HEK293 (cell line): Measurements from ENCODE around the gene ARHGAP32.

ENCODE experiments used
- BCL11B ChIP-seq: fragments of 450-650 bp; formaldehyde crosslinking; IDR thresholded peaks from 2 replicates; pipeline ENCODE4 v1.5.1; 2016; ENCODE audit warnings: low read depth, missing biosample characterization, missing genetic modification characterization
- GLI2 ChIP-seq: fragments of 450-650 bp; formaldehyde crosslinking; IDR thresholded peaks from 2 replicates; pipeline ENCODE4; 2017; ENCODE audit warnings: missing biosample characterization, missing genetic modification characterization, low read depth, borderline replicate concordance
- HIC1 ChIP-seq: fragments of 450-650 bp; formaldehyde crosslinking; IDR thresholded peaks from 2 replicates; pipeline ENCODE4 v1.5.1; 2016; ENCODE audit warnings: missing biosample characterization, missing genetic modification characterization
- HOXD13 ChIP-seq: sonication (generic); formaldehyde crosslinking; IDR thresholded peaks from 2 replicates; pipeline ENCODE4 v1.8.0; 2022; ENCODE audit warnings: missing genetic modification reagents, borderline replicate concordance
- INSM2 ChIP-seq: fragments of 450-650 bp; formaldehyde crosslinking; IDR thresholded peaks from 2 replicates; pipeline ENCODE4 v1.5.1; 2016; ENCODE audit warnings: missing biosample characterization, missing genetic modification characterization
- PBX3 ChIP-seq: sonication (generic); formaldehyde crosslinking; IDR thresholded peaks from 2 replicates; pipeline ENCODE4 v1.8.1; 2022; ENCODE audit warnings: mild to moderate bottlenecking, moderate library complexity, missing genetic modification reagents
- SP7 ChIP-seq: fragments of 450-650 bp; formaldehyde crosslinking; IDR thresholded peaks from 2 replicates; pipeline ENCODE4 v1.5.1; 2016; ENCODE audit warnings: missing biosample characterization, missing genetic modification characterization
- TCF7L2 ChIP-seq: IDR thresholded peaks from 2 replicates; pipeline ENCODE4 v1.6.1; 2011; ENCODE audit warnings: low read depth, mild to moderate bottlenecking, inconsistent platforms, low read length, moderate library complexity, borderline replicate concordance
- TRIM28 ChIP-seq: IDR thresholded peaks from 2 replicates; pipeline ENCODE4 v1.6.1; 2011; ENCODE audit warnings: low read length, control low read depth, borderline replicate concordance
- ZBTB10 ChIP-seq: fragments of 450-650 bp; formaldehyde crosslinking; IDR thresholded peaks from 2 replicates; pipeline ENCODE4 v1.5.1; 2016; ENCODE audit warnings: missing biosample characterization, missing genetic modification characterization
- ZBTB21 ChIP-seq: fragments of 450-650 bp; formaldehyde crosslinking; IDR thresholded peaks from 2 replicates; pipeline ENCODE4 v1.5.1; 2017; ENCODE audit warnings: missing biosample characterization, missing genetic modification characterization
- ZEB2 ChIP-seq: fragments of 450-650 bp; formaldehyde crosslinking; IDR thresholded peaks from 2 replicates; pipeline ENCODE4 v1.5.1; 2016; ENCODE audit warnings: missing biosample characterization, missing genetic modification characterization
- ZNF155 ChIP-seq: fragments of 450-650 bp; formaldehyde crosslinking; IDR thresholded peaks from 2 replicates; pipeline ENCODE4 v1.5.1; 2016; ENCODE audit warnings: missing biosample characterization, missing genetic modification characterization
- ZNF169 ChIP-seq: fragments of 450-650 bp; formaldehyde crosslinking; IDR thresholded peaks from 2 replicates; pipeline ENCODE4 v1.5.1; 2016; ENCODE audit warnings: missing biosample characterization, missing genetic modification characterization
- ZNF24 ChIP-seq: fragments of 450-650 bp; formaldehyde crosslinking; IDR thresholded peaks from 2 replicates; pipeline ENCODE4 v1.5.1; 2016; ENCODE audit warnings: missing biosample characterization, missing genetic modification characterization
- ZNF341 ChIP-seq: fragments of 450-650 bp; formaldehyde crosslinking; IDR thresholded peaks from 2 replicates; pipeline ENCODE4; 2016; ENCODE audit warnings: low read depth, missing biosample characterization, missing genetic modification characterization
- ZNF404 ChIP-seq: fragments of 450-650 bp; formaldehyde crosslinking; IDR thresholded peaks from 2 replicates; pipeline ENCODE4 v1.5.1; 2017; ENCODE audit warnings: missing biosample characterization, missing genetic modification characterization
- ZNF560 ChIP-seq: fragments of 450-650 bp; formaldehyde crosslinking; IDR thresholded peaks from 2 replicates; pipeline ENCODE4 v1.5.1; 2017; ENCODE audit warnings: missing biosample characterization, missing genetic modification characterization, borderline replicate concordance
- ZNF600 ChIP-seq: fragments of 450-650 bp; formaldehyde crosslinking; IDR thresholded peaks from 2 replicates; pipeline ENCODE4 v1.5.1; 2016; ENCODE audit warnings: missing biosample characterization, missing genetic modification characterization
- ZNF626 ChIP-seq: fragments of 450-650 bp; sonication (Bioruptor Pico); formaldehyde crosslinking; IDR thresholded peaks from 2 replicates; pipeline ENCODE4 v1.5.1; 2018; ENCODE audit warnings: missing biosample characterization, missing genetic modification characterization, inconsistent platforms
- ZNF670 ChIP-seq: fragments of 450-650 bp; formaldehyde crosslinking; IDR thresholded peaks from 2 replicates; pipeline ENCODE4 v1.5.1; 2016; ENCODE audit warnings: missing biosample characterization, missing genetic modification characterization, low read depth
- ZNF692 ChIP-seq: fragments of 450-650 bp; formaldehyde crosslinking; IDR thresholded peaks from 2 replicates; pipeline ENCODE4 v1.5.1; 2016; ENCODE audit warnings: missing biosample characterization, missing genetic modification characterization
- ZNF76 ChIP-seq: fragments of 450-650 bp; formaldehyde crosslinking; IDR thresholded peaks from 2 replicates; pipeline ENCODE4; 2016; ENCODE audit warnings: low read depth, missing biosample characterization, missing genetic modification characterization, borderline replicate concordance
- ZNF785 ChIP-seq: fragments of 450-650 bp; formaldehyde crosslinking; IDR thresholded peaks from 2 replicates; pipeline ENCODE4 v1.5.1; 2016; ENCODE audit warnings: missing biosample characterization, missing genetic modification characterization
- ZSCAN30 ChIP-seq: fragments of 450-650 bp; IDR thresholded peaks from 2 replicates; pipeline ENCODE4 v1.5.1; 2018; ENCODE audit warnings: missing biosample characterization, mild to moderate bottlenecking, missing genetic modification characterization, moderate library complexity
- TF ChIP-seq, protein P1 (sequence below): IDR thresholded peaks from 2 replicates; pipeline ENCODE4 v1.6.1; 2011; ENCODE audit warnings: mild to moderate bottlenecking, low read depth, low read length, borderline replicate concordance
- TF ChIP-seq, protein P2 (sequence below): fragments of 450-650 bp; formaldehyde crosslinking; IDR thresholded peaks from 2 replicates; pipeline ENCODE4; 2016; ENCODE audit warnings: missing biosample characterization, missing genetic modification characterization
- TF ChIP-seq, protein P3 (sequence below): fragments of 450-650 bp; formaldehyde crosslinking; IDR thresholded peaks from 2 replicates; pipeline ENCODE4 v1.5.1; 2017; ENCODE audit warnings: missing biosample characterization, missing genetic modification characterization

The ARHGAP32 gene

GRCh38 chr11:129143335-129143734, 48.8 kb downstream of the ARHGAP32 start (continued):
- TF ChIP-seq INSM2 (tag by site-specific recombination) (0 out of 2 replicates have a peak, but pooled peaks have one; percentile 20), TRIM28 (peak; percentile 74; the same call in 1 of the 2 replicates), ZNF404 (tag by site-specific recombination) (no peak), ZNF600 (peak; percentile 93), ZNF692 (0 out of 2 replicates have a peak, but pooled peaks have one; percentile 11), ZNF76 (tag by site-specific recombination) (no peak), ZNF670 (no peak), ZBTB10 (no peak), GLI2 (tag by site-specific recombination) (no peak), ZSCAN30 (tag by site-specific recombination) (no peak), ZNF24 (tag by site-specific recombination) (no peak), ZEB2 (tag by site-specific recombination) (peak; percentile 69; the same call in 1 of the 2 replicates), ZNF155 (tag by site-specific recombination) (no peak), ZNF560 (tag by site-specific recombination) (no peak), ZNF626 (tag by site-specific recombination) (no peak), ZNF169 (tag by site-specific recombination) (no peak), PBX3 (CRISPR knock-in tag) (no peak), SP7 (peak; percentile 82), HIC1 (0 out of 2 replicates have a peak, but pooled peaks have one; percentile 39), ZNF341 (tag by site-specific recombination) (no peak), BCL11B (tag by site-specific recombination) (no peak), ZBTB21 (tag by site-specific recombination) (no peak), ZNF785 (tag by site-specific recombination) (no peak), TCF7L2 (no peak), HOXD13 (CRISPR knock-in tag) (no peak)
- TF ChIP-seq, protein P1, sequence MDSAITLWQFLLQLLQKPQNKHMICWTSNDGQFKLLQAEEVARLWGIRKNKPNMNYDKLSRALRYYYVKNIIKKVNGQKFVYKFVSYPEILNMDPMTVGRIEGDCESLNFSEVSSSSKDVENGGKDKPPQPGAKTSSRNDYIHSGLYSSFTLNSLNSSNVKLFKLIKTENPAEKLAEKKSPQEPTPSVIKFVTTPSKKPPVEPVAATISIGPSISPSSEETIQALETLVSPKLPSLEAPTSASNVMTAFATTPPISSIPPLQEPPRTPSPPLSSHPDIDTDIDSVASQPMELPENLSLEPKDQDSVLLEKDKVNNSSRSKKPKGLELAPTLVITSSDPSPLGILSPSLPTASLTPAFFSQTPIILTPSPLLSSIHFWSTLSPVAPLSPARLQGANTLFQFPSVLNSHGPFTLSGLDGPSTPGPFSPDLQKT: no peak
- TF ChIP-seq, protein P2, sequence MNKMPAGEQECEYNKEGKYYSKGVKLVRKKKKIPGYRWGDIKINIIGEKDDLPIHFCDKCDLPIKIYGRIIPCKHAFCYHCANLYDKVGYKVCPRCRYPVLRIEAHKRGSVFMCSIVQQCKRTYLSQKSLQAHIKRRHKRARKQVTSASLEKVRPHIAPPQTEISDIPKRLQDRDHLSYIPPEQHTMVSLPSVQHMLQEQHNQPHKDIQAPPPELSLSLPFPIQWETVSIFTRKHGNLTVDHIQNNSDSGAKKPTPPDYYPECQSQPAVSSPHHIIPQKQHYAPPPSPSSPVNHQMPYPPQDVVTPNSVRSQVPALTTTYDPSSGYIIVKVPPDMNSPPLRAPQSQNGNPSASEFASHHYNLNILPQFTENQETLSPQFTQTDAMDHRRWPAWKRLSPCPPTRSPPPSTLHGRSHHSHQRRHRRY (tag by site-specific recombination): no peak
- TF ChIP-seq, protein P3, sequence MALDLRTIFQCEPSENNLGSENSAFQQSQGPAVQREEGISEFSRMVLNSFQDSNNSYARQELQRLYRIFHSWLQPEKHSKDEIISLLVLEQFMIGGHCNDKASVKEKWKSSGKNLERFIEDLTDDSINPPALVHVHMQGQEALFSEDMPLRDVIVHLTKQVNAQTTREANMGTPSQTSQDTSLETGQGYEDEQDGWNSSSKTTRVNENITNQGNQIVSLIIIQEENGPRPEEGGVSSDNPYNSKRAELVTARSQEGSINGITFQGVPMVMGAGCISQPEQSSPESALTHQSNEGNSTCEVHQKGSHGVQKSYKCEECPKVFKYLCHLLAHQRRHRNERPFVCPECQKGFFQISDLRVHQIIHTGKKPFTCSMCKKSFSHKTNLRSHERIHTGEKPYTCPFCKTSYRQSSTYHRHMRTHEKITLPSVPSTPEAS (tag by site-specific recombination): no peak
